GM19324 (cell line): ENCODE results near the gene GPX4.
A peak's percentile ranks its signal among the peaks of the same experiment; 100 is the strongest.

ENCODE experiments used
- ATAC-seq: cut with Tn5 transposase; IDR thresholded peaks from one replicate; pipeline ENCODE4 v1.9.1; 2021; ENCODE audit warnings: mild to moderate bottlenecking, moderate library complexity; ENCODE audit not compliant: unreplicated experiment, low FRiP score

Gene GPX4

GRCh38 chr19:1068009-1069001, 35.5 kb upstream of the GPX4 start:
- no peak for ATAC-seq

- no peak for ATAC-seq
These were observed 34.6 kb upstream of the GPX4 start for GRCh38 chr19:1069009-1069779.

- ATAC-seq: no peak
These were observed 33.2 kb upstream of the GPX4 start for GRCh38 chr19:1070576-1070930.

GRCh38 chr19:1070931-1071791, 32.6 kb upstream of the GPX4 start:
- ATAC-seq: no peak

DNA sequence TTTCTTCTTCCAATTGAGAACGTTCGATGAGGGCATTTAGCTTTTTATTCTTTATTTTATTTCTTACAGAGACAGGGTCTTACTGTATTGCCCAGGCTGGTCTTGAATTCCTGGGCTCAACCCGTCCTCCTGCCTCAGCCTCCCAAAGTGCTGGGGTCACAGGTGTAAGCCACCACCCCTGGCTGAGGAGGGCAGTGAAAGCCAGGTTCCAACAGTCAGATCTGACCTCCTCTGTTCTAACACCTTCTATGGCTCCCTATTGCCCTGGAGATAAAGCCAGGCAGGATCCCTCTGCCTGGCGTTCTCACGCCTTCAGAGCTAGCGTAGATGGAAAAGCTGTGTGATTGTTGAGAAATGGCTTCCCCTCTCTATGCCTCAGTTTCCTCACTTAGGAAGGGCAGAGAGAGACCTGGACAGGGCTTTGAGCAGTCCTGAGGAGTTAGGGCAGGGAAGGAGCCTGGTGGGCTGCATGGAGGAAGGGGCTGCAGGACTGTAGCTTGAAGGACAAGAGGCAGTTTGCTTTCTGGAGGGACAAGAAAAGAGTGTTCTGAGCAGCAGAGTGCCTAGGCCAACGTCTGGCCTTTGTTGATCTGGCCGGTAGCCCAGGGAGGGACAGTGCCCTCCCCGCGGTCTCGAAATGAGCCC, 31.3 kb upstream of the GPX4 start:
- ATAC-seq: no peak

- ATAC-seq: no peak
These were observed 30.5 kb upstream of the GPX4 start for GRCh38 chr19:1073063-1073955.

- ATAC-seq: no peak
These were observed 29.8 kb upstream of the GPX4 start for GRCh38 chr19:1073956-1074517.

- peak; percentile 57 for ATAC-seq
These were observed 29.1 kb upstream of the GPX4 start for GRCh38 chr19:1074544-1075283.

DNA sequence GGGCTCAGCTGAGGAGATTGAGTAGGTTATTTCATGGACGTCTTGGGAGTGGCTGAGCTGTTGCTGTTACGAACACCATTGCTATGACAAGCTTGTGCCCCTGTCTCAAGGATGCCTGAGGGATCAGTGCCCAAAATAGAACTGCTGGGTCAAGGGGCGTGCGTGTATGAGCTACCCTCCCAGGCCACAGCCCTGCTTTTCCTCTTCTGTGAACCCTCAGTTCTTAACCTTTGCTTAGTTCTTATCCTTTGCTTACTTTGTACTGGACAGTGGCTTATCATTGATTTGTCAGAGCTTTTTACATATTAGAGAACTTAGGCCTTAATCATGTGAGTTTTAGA, 27.8 kb upstream of the GPX4 start:
- ATAC-seq: no peak

- peak; percentile 60 for ATAC-seq
These were observed 26.8 kb upstream of the GPX4 start for GRCh38 chr19:1076951-1077350.

DNA sequence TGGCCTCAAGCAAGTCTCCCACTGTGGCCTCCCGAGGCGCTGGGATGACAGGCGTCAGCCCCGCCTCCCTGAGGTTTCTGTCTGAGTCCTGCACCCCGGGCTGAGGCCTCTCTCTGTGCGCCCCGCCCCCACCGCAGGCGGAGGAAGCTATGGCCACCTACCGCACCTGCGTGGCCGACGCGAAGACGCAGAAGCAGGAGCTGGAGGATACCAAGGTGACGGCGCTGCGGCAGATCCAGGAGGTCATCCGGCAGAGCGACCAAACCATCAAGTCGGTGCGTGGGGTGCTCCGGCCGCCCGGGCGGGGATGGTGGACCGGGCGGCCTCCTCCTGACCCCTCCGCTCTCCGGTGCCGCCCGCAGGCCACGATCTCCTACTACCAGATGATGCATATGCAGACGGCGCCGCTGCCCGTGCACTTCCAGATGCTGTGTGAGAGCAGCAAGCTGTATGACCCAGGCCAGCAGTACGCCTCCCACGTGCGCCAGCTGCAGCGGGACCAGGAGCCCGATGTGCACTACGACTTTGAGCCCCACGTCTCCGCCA, 24.2 kb upstream of the GPX4 start:
- ATAC-seq: no peak

GRCh38 chr19:1080360-1081161, 23.2 kb upstream of the GPX4 start:
- ATAC-seq: no peak

GRCh38 chr19:1081301-1082164, 22.3 kb upstream of the GPX4 start:
- no peak for ATAC-seq

- ATAC-seq: no peak
These were observed 21.4 kb upstream of the GPX4 start for GRCh38 chr19:1082165-1082927.

GRCh38 chr19:1082928-1083816, 20.6 kb upstream of the GPX4 start:
- ATAC-seq: no peak
